GM19455 (cell line): ENCODE data around the gene AVPR2.

Experiments used
- ATAC-seq: cut with Tn5 transposase; IDR thresholded peaks from one replicate; pipeline ENCODE4 v1.9.1; 2021; ENCODE audit not compliant: unreplicated experiment

The AVPR2 gene

DNA sequence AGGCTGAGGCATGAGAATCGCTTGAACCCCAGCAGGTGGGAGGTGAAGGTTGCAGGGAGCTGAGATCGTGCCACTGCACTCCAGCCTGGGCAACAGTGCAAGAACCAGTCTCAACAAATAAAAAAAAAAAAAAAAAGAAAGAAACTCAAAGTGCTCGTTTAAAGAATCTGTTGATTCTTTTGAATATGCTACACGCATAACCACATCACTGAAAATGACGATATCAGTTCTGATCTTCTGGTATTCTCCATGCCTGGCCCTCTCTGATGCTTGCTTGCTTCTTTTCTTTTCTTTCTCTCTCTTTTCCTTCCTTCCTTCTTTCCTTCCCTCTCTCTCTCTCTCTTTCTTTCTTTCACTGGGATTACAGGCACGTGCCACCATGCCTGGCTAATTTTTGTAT is 7.3 kb downstream of the AVPR2 start:
- no peak for ATAC-seq

DNA sequence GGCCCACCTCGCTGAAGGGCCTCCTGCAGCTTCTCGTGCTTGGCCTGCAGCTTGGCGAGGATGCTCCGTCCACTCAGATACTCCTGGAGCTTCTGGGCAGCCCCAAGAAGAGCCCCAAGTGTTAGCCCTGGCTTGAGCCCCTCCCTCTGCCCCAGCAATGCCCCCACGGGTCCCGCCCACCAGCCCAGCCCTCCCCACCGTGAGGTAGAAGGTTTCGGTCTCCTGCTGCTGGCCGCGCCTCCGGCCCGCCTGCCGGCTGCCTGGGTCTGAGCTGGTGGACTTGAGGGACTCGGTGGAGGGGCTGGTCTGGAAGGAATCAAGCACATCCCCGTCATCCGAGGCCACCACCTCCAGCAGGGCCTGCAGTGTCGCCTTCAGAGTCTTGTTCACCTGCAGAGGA is 8.7 kb downstream of the AVPR2 start:
- no peak for ATAC-seq

- no peak for ATAC-seq
Observed at GRCh38 chrX:153913701-153914100, 9.2 kb downstream of the AVPR2 start.

GRCh38 chrX:153917869-153918268 is 13.4 kb downstream of the AVPR2 start:
- no peak for ATAC-seq

DNA sequence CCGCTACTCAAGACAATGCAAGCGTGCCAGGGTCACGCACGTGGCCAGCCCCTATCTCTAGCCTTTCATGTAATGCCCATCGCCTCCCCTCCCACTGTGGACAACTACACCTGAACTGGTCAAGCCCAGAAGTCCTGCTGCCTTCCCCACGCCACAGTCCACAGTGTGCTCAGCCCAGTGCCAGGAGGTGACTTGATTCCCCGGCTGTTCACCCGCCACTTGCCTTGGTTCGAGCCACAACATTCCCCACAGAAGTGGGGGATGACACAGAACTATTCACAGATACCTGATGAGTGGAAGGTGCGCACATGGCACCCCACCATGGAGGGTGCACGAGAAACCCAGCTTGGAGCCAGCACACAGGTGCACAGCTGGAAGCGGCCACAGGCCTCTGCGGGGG is 14.8 kb downstream of the AVPR2 start:
- no peak for ATAC-seq

DNA sequence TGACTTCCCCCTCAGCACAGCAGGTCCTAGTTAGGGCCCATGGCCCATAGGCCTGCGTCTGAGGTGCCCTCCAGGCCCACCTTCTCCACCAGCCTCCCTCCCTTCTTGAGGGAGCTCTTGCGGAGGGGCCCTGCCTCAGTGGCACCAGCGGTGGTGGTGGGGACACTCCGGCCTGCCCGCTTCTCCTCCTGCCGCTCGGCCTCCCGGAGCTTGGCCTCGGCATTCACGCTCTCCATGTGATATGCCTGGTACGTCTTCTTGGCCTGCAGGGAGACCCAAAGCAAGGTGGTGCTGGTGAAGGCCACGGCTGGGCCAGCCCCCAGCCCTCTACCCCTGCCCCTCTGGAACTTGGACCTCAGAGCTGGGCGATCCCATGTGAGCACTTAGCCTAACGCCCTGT is 16.1 kb downstream of the AVPR2 start:
- no peak for ATAC-seq

DNA sequence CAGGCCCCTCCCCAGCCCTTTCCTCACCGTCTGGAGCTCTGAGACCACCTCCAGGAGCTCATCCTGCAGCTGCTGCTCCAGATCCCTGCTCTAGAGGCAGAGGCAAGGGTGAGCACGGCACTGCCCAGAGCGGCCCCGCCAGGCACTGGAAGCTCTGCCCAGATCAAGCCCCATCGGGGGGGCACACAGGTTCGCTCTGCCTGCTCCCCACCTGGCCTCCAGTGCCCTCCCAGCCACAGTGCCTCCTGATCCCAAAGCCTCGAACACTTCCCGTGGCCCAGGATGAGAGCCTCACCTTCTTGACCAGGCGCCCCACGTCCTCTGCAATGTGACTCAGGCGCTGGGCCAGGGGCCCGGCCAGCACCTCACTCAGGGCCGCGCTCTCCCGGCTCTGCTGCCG is 16.6 kb downstream of the AVPR2 start:
- no peak for ATAC-seq

- ATAC-seq: no peak
Observed at GRCh38 chrX:153921511-153922446, 17.3 kb downstream of the AVPR2 start.

GRCh38 chrX:153922932-153923857 is 18.7 kb downstream of the AVPR2 start:
- no peak for ATAC-seq

- ATAC-seq: no peak
Observed at GRCh38 chrX:153924149-153924861, 19.8 kb downstream of the AVPR2 start.

- no peak for ATAC-seq
Observed at GRCh38 chrX:153925387-153925738, 20.9 kb downstream of the AVPR2 start.

GRCh38 chrX:153925739-153926551 is 21.5 kb downstream of the AVPR2 start, which contains the start of gene ARHGAP4:
Gene ARHGAP4, minus strand, starts transcription at chrX:153926264. Its CDS starts 62 bp downstream, at chrX:153926202.
- ATAC-seq: no peak

GRCh38 chrX:153926552-153926857 is 22.0 kb downstream of the AVPR2 start:
- ATAC-seq: no peak

DNA sequence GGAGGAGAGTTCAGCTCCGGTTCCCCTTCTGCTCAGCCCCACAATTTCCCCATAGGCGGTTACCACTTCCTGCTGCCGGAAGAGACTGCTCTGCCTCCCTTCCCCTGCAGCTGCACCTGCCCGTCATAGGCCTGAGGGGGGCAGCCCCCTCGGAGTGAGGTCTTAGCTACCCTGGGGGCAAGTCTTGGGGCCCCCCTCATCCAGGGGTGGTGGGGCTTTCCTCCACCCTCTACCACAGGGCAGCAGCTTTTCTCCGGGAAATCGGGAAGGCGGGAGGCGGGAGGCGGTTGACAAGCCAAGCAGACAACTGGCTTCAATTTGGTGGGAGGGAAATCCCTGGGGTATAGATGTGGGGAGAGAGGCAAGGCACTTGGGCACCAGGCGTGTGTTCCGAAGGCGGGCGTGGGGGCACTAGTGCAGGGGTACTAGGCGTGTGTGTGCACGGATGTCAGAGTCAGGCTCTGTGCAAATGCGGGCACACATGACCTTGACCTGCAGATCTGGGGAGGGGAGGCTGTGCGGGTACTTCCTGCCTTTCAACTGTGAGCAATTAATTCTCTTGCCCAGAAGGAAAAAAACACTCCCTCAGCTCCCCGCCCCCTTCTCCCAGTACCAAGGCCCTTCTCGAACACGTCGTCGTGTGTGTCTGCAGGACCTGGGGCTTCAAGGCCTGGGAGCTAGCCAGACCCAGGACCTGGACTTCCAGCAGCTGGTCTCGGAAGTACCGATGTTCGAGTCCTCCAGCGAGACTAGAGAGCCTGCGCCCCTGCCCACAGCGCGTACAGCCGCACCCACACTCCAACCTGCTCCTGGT is 22.6 kb downstream of the AVPR2 start:
- ATAC-seq: peak; percentile 40

GRCh38 chrX:153927672-153927921 is 23.1 kb downstream of the AVPR2 start:
- no peak for ATAC-seq

- peak; percentile 67 for ATAC-seq
Observed at GRCh38 chrX:153927922-153928760, 23.7 kb downstream of the AVPR2 start.

GRCh38 chrX:153928846-153929245 is 24.4 kb downstream of the AVPR2 start:
- ATAC-seq: no peak

- no peak for ATAC-seq
Observed at GRCh38 chrX:153929576-153929975, 25.1 kb downstream of the AVPR2 start.
